Esophagus squamous epithelium (tissue), 4 donors: ENCODE data around the gene E2F4.

Experiments
- CTCF ChIP-seq, 6 experiments: fragments of 450-650 bp in 4 of 6; fragments of 200-600 bp in 2 of 6; sonication (generic) in 2 of 6; IDR thresholded peaks; one replicate each; pipeline ENCODE4 v1.5.1; 2016 to 2019; ENCODE audit warnings: antibody characterized with exemption in 6 of 6, mild to moderate bottlenecking in 4 of 6, moderate library complexity in 4 of 6
- POLR2A ChIP-seq, 4 donors: fragments of 450-650 bp; IDR thresholded peaks; one replicate each; pipeline ENCODE4 v1.6.1; 2017; ENCODE audit warnings: antibody characterized with exemption in 4 of 4, mild to moderate bottlenecking in 4 of 4, moderate library complexity in 3 of 4

DNA sequence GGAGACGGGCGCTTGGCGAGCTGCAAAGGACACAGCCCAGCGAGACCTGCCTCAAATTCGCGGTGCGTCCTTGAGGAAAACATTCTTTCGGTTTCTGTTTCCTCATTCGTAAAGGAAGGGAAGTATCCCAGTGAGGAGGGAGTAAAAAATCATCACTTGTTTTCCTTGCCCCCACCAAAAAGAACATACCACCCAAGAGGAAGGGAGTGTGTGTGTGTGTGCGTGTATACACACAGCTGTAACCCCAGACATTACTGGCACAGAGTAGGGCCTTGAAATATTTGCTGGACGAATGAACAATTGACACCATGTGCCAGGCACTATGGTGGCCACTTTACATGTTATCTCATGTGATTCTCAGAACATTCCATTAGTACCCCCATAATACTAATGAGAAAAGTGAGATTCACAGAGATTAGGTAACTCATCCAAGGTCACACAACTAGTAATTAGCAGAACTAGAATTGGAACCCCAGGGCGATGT lies 6.3 kb upstream of the E2F4 start:
- TF ChIP-seq CTCF (IDR thresholded peaks at IDR 0.05) (no peak), POLR2A (IDR thresholded peaks at IDR 0.05) (no peak)
